CD4-positive, alpha-beta T cell treated with Interleukin-4 for 4 hours (primary cell): ENCODE results near the gene CXCR1.
"Not testable (repeated sequence)": the region's sequence is repeated elsewhere in the genome, so short reads cannot be mapped to it uniquely, and the experiment has no call there.

ENCODE experiments used
- DNase-seq: peaks from one replicate; pipeline ENCODE4 v3.0.0-alpha.2; 2020

The CXCR1 gene

GRCh38 chr2:218166791-218167190 is at the start of gene CXCR1:
CXCR1 (minus strand) TSS chr2:218166962; CDS start chr2:218165211, 1,751 bp downstream.
- DNase-seq: peak; percentile 81

GRCh38 chr2:218216336-218216673 is 49.5 kb upstream of the CXCR1 start:
- DNase-seq: no peak

- DNase-seq: no peak
Observed at GRCh38 chr2:218214116-218214515, 47.4 kb upstream of the CXCR1 start.

GRCh38 chr2:218209078-218209477 is 42.3 kb upstream of the CXCR1 start:
- DNase-seq: no peak

GRCh38 chr2:218202266-218202665 is 35.5 kb upstream of the CXCR1 start:
- no peak for DNase-seq

GRCh38 chr2:218196974-218197373 is 30.2 kb upstream of the CXCR1 start:
- no peak for DNase-seq

GRCh38 chr2:218194880-218195279 is 28.1 kb upstream of the CXCR1 start:
- DNase-seq: no peak

- DNase-seq: no peak
Observed at GRCh38 chr2:218193701-218194100, 26.9 kb upstream of the CXCR1 start.

GRCh38 chr2:218192902-218193430 is 26.2 kb upstream of the CXCR1 start:
- no peak for DNase-seq

GRCh38 chr2:218188528-218188927 is 21.8 kb upstream of the CXCR1 start:
- no peak for DNase-seq

- no peak for DNase-seq
Observed at GRCh38 chr2:218187296-218188015, 20.7 kb upstream of the CXCR1 start.

GRCh38 chr2:218186876-218187275 is 20.1 kb upstream of the CXCR1 start:
- DNase-seq: no peak

- peak; percentile 80 for DNase-seq
Observed at GRCh38 chr2:218186355-218186766, 19.6 kb upstream of the CXCR1 start.

- no peak for DNase-seq
Observed at GRCh38 chr2:218184331-218184730, 17.6 kb upstream of the CXCR1 start.

- DNase-seq: no peak
Observed at GRCh38 chr2:218180467-218181114, 13.8 kb upstream of the CXCR1 start.

GRCh38 chr2:218179782-218180181 is 13.0 kb upstream of the CXCR1 start:
- DNase-seq: no peak

- DNase-seq: no peak
Observed at GRCh38 chr2:218172845-218173244, 6.1 kb upstream of the CXCR1 start.

- not testable (repeated sequence) for DNase-seq
Observed at GRCh38 chr2:218171744-218172143, 5.0 kb upstream of the CXCR1 start.

GRCh38 chr2:218169757-218170546 is 3.2 kb upstream of the CXCR1 start:
- DNase-seq: no peak

- peak; percentile 70 for DNase-seq
Observed at GRCh38 chr2:218168635-218169462, 2.1 kb upstream of the CXCR1 start.

GRCh38 chr2:218168016-218168415 is 1.3 kb upstream of the CXCR1 start:
- no peak for DNase-seq

- no peak for DNase-seq
Observed at GRCh38 chr2:218162814-218163213, 3.9 kb downstream of the CXCR1 start.

- DNase-seq: no peak
Observed at GRCh38 chr2:218161644-218162043, 5.1 kb downstream of the CXCR1 start.
